Gastrocnemius medialis (tissue), 4 donors: Measurements from ENCODE around the gene TAPT1.

Experiments used
- CTCF ChIP-seq, 5 experiments: fragments of 450-650 bp in 3 of 5; fragments of 200-600 bp in 2 of 5; sonication (generic) in 2 of 5; IDR thresholded peaks in 4 of 5; conservative IDR thresholded peaks in 1 of 5; 1 replicate in 4 of 5; 2 replicates in 1 of 5; pipeline ENCODE4 v1.5.1; 2016 to 2019; ENCODE audit warnings: antibody characterized with exemption in 5 of 5, mild to moderate bottlenecking in 3 of 5, moderate library complexity in 3 of 5
- POLR2A ChIP-seq, 2 donors: fragments of 450-650 bp; IDR thresholded peaks; one replicate each; pipeline ENCODE4 v1.6.1; 2017; ENCODE audit warnings: antibody characterized with exemption in 2 of 2, mild to moderate bottlenecking in 2 of 2, moderate library complexity in 2 of 2

DNA sequence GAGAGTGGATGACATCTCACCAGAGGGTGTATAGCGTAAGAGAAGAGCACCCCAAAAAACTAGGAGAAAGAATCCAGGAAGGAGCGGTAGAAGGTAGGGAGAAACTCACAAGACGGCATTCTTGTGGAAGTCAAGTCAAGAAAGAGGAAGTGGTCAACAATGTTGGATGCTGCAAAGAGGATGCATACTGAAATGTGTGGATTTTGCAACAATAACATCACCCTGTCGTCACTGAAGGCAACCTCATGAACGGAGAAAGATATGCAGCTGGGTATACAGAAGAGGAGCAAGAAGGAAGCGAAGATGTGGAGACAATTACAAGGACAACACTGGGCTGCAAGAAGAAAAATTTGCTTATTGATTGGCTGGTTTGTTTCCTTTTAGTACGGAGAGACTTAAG, 11.4 kb upstream of the TAPT1 start:
- no peak for TF ChIP-seq POLR2A (IDR thresholded peaks at IDR 0.05)
- TF ChIP-seq CTCF (IDR thresholded peaks at IDR 0.05 in 4 of 5, conservative IDR thresholded peaks at IDR 0.05 in 1 of 5): no peak
